Lower lobe of right lung (tissue), 2 donors: ENCODE results near the gene CCDC8. TPM values are rescaled to one million over a fixed set of nuclear protein-coding genes. Genes with fewer than 3 reads are reported as not detected.
A peak's percentile ranks its signal among the peaks of the same experiment; 100 is the strongest.
"Not testable (repeated sequence)": the region's sequence is repeated elsewhere in the genome, so short reads cannot be mapped to it uniquely, and the experiment has no call there.

Experiments used
- ATAC-seq, 2 donors: fragments of 200-7000 bp; cut with Tn5 transposase; one replicate each; pipeline ENCODE4 v1.9.1; 2020 to 2022; ENCODE audit warnings: mild to moderate bottlenecking in 2 of 2, moderate library complexity in 2 of 2
- DNase-seq: peaks from one replicate; pipeline ENCODE4 v3.0.0-alpha.2; 2020
- H3K27ac ChIP-seq: fragments of 200-600 bp; one replicate; pipeline ENCODE4 v1.8.0; 2022
- H3K27me3 ChIP-seq: fragments of 200-600 bp; one replicate; pipeline ENCODE4 v1.8.0; 2022; ENCODE audit warnings: low read depth
- H3K36me3 ChIP-seq: fragments of 200-600 bp; one replicate; pipeline ENCODE4 v1.8.0; 2022; ENCODE audit warnings: mild to moderate bottlenecking
- H3K4me1 ChIP-seq: fragments of 200-600 bp; one replicate; pipeline ENCODE4 v1.8.0; 2022
- H3K4me3 ChIP-seq: fragments of 200-600 bp; one replicate; pipeline ENCODE4 v1.8.0; 2022; ENCODE audit warnings: mild to moderate bottlenecking
- H3K9me3 ChIP-seq: fragments of 200-600 bp; one replicate; pipeline ENCODE4 v1.8.0; 2022
- CTCF ChIP-seq: fragments of 200-600 bp; IDR thresholded peaks from one replicate; pipeline ENCODE4 v1.8.0; 2022; ENCODE audit warnings: antibody characterized with exemption, mild to moderate bottlenecking
- intact Hi-C: fragments of 100-400 bp; cut with DNase I; formaldehyde crosslinking; loops from one replicate; pipeline ENCODE4 v1.11.0; 2022
- total RNA-seq: library from RNA; stranded (reverse); fragmentation: NEBNext Ultra II Directional; extraction: Animal tissue kit (Norgen Biotek cat#: 25700); gene quantifications from one replicate; pipeline ENCODE4 v1.2.1, GENCODE V29; 2021
- donor health status: DM: no; HTN: yes; CAD: no; lungs with severe emphysema.

Gene CCDC8
- total RNA-seq, 1 donor from 2014 or later = 9.1 TPM

- no peak for DNase-seq
- Histone ChIP-seq H3K36me3 (no peaks in the 10 kb centered on the region), H3K27me3 (no peaks in the 10 kb centered on the region), H3K4me3 (no peak overlapping the region), H3K4me1 (peaks cover 9% of the 10 kb centered on the region), H3K27ac (no peak overlapping the region), H3K9me3 (no peaks in the 10 kb centered on the region)
- no peak for ATAC-seq
- TF ChIP-seq CTCF = no peak
- intact Hi-C loops = no loop called here
Measured at GRCh38 chr19:46441866-46442265, 28.5 kb upstream of the CCDC8 start.

DNA sequence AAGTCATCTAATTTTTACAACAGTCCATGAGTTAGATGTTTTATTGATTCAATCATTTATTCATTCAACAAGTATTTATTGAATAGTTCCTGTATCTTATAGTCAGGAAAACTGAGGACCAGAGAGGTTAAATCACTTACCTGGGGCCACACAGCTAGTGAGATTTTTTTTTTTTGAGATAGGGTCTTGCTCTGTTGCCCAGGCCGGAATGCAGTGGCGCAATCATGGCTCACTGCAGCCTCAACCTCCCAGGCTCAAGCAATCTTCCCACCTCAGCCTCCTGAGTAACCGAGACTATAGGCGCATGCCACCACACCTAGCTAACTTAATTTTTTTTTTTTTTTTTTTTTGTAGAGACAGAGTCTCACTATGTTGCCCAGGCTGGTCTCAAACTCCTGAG lies 22.3 kb upstream of the CCDC8 start:
- H3K9me3 ChIP-seq, intact Hi-C loops, DNase-seq, H3K36me3 ChIP-seq, H3K27ac ChIP-seq, H3K4me3 ChIP-seq, H3K4me1 ChIP-seq, ATAC-seq: not testable (repeated sequence)
- H3K27me3 ChIP-seq = peaks cover 29% of the 10 kb centered on the region

GRCh38 chr19:46435009-46435408 lies 21.6 kb upstream of the CCDC8 start:
- no peak overlapping the region for H3K4me3 ChIP-seq
- intact Hi-C loops = no loop called here
- ATAC-seq = no peak

DNA sequence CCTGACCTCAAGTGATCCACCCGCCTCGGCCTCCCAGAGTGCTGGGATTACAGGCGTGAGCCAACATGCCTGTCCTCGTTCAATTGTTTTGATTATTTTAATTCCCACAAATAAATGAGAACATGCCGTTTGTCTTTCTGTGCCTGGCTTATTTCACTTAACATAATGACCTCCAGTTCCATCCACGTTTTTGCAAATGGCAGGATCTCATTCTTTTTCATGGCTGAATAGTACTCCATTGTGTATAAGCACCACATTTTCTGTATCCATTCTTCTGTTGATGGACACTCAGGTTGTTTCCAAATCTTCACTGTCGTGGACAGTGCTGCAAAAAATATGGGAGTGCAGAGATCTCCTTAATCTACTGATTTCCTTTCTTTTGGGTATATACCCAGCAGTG lies 20.1 kb upstream of the CCDC8 start:
- H3K4me3 ChIP-seq, H3K4me1 ChIP-seq, intact Hi-C loops, H3K36me3 ChIP-seq, H3K27ac ChIP-seq, ATAC-seq, DNase-seq, H3K9me3 ChIP-seq: not testable (repeated sequence)
- H3K27me3 ChIP-seq = peaks cover 41% of the 10 kb centered on the region

More at GRCh38 chr19:46435009-46435408, 21.6 kb upstream of the CCDC8 start:
- H3K36me3 ChIP-seq = no peaks in the 10 kb centered on the region
- H3K9me3 ChIP-seq = no peaks in the 10 kb centered on the region
- no peak for DNase-seq
- no peak for TF ChIP-seq CTCF
- H3K4me1 ChIP-seq = no peaks in the 10 kb centered on the region
- H3K27ac ChIP-seq = no peak overlapping the region
- peaks cover 31% of the 10 kb centered on the region for H3K27me3 ChIP-seq

- Histone ChIP-seq H3K4me1 (peaks cover 3% of the 10 kb centered on the region), H3K27me3 (peaks cover 57% of the 10 kb centered on the region), H3K27ac (no peak overlapping the region), H3K4me3 (no peak overlapping the region), H3K9me3 (no peaks in the 10 kb centered on the region), H3K36me3 (no peaks in the 10 kb centered on the region)
- peak; percentile 24 for DNase-seq
- intact Hi-C loops = no loop called here
- no peak for TF ChIP-seq CTCF
- ATAC-seq = no peak
Measured at GRCh38 chr19:46431824-46432223, 18.5 kb upstream of the CCDC8 start.

DNA sequence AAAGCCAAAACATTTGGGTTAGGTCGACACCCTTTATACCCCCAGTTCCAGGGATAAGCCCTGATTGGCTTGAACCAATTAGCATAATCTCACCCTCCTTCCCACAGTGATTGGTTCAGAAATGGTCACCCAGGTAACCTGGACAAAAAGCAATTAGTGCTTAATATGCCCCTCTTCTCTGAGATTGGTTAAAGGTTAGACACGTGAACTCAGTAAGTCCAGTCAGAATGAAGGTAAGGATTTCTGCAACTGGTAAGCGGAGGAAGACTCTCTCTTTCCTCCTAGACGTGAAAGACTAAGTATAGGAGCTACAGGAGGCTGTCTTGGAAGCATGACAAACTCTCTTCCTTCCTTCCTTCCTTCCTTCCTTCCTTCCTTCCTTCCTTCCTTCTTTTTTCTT lies 16.6 kb upstream of the CCDC8 start:
- intact Hi-C loops = no loop called here
- Histone ChIP-seq H3K36me3 (no peaks in the 10 kb centered on the region), H3K27ac (no peak overlapping the region), H3K4me1 (peaks cover 9% of the 10 kb centered on the region), H3K9me3 (no peaks in the 10 kb centered on the region), H3K4me3 (no peak overlapping the region), H3K27me3 (peaks cover 63% of the 10 kb centered on the region)
- TF ChIP-seq CTCF = no peak
- DNase-seq (no peak), ATAC-seq (no peak)
